SKM-1 (cell line): ENCODE data around the gene IL1RL1.

Experiments used
- DNase-seq: peaks from one replicate; lab custom pipeline; 2025; ENCODE audit not compliant: unreplicated experiment; lab: John Stamatoyannopoulos, UW

Gene IL1RL1

DNA sequence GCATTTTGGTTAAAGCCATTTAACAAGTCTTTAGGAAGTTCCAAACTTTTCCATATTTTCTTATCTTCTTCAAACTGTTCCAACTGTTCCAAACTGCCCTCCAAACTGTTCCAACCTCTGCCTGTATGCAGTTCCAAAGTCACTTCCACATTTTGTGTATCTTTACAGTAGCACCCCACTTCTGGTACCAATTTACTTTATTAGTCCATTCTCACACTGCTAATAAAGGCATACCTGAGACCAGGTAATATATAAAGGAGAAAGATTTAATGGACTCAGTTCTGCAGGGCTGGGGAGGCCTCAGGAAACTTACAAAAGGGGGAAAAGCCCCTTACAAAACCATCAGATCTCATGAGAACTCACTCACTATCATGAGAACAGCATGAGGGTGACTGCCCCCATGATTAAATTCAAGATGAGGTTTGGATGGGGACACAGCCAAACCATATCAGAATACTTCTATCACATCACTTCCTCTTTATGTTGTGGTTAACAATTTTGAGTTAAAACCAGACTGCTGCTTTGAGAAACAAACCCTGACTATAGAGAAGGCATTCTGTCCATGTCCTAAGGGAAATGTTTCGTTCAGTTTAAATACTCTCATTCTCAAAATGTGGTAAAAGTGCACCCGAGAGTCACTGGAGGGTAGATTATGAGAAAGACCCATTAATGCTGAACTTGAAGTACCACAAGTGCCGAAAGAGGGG, 55.2 kb downstream of the IL1RL1 start:
- no peak for DNase-seq

DNA sequence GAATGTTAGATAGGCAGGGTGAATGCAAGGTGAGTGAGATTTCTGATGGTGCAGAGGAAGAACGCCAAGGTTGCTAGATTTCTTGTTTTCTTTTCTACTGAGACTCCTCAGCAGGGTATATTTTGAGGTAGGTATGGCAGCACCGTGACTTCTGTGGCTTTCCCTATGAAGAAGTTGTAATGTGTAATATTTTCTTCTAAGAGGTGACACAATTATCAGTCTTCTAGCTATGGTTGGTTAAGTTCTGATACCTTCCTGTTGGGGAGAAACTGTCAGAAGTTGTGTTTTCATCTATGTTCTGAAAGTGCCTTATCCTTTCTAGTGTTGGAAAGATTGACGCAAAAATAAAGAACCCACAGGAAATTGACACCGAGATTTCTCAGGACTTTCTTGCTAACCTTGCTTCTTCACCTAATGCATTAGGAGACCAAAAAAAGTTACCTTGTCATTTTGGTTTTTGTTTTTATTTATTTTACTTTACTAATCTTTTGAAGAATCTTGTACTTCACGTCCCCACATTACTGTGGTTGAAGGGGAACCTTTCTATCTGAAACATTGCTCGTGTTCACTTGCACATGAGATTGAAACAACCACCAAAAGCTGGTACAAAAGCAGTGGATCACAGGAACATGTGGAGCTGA, 56.1 kb downstream of the IL1RL1 start:
- no peak for DNase-seq

DNA sequence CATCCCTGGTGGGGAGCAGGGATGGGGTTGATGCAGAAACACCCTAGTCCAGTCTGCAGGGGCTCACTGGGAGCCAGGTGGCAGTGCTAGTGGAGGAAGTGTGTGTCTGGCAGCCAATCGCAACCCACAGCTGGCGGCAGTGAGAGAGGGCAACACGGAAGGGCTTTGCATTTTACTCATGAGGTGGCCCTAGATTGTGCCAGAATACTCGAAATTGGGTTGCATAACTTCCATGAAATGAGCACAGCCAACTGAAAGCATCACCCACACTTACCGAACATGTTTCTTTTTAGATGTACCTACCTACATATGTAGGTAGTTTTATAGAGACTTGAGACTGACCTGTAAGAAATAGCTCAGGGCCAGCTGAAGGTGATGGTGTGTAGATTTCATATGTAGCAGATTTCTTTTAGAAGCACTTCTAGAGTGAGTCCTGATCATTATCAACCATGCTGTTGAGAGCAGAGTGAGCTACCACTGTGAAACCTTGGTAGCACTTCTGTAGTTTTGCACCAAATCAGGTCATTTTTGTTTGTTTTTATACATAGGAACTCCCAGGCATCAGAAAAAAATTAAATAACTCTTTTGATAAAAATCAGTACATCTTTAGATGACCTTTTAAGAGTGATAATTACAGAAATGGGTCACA, 57.2 kb downstream of the IL1RL1 start:
- DNase-seq: no peak

DNA sequence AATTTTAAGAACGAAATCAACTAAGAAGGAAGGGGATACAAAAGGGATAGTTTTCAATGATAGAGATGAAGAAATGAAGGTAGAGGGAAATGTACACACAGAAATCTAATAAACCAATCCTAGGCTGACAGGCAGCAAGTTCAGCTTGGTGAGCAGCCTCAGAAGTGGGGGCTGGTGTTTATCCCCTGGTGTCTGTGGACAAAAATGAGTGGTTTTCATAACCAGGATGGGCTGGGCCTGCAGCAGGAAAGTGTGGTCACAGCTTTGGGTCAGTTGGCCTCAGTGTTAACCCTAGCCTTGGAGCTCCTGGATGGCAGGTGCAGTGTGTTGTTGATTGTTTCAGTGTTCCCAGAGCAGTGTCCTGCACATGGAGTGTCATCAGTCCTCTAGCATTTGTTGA, 58.5 kb downstream of the IL1RL1 start:
- DNase-seq: no peak

DNA sequence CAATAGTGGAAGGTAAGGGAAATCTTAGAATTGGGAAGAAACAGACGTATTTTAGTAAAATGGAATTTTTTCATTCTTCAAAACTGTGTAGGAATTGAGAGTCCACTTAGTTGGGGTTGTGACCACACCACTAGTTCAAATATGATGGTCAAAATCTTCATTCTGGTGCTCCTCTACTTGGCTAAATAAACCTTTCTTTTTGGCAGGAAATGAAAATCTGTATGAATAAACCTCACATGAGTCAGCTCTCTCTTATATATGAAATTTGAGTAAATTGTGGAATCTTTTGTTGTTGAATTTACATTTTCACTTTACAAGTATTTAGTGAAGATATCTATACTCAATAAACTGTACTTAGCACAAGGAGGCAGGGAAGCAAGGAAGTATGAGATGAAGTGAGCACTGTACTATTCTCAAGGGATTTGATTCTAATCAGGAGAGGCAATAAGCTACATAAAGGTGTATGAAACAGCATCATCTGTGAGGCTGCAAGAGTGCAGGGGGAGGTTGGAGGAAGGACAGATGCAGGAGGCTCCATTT, 64.8 kb downstream of the IL1RL1 start:
- no peak for DNase-seq

DNA sequence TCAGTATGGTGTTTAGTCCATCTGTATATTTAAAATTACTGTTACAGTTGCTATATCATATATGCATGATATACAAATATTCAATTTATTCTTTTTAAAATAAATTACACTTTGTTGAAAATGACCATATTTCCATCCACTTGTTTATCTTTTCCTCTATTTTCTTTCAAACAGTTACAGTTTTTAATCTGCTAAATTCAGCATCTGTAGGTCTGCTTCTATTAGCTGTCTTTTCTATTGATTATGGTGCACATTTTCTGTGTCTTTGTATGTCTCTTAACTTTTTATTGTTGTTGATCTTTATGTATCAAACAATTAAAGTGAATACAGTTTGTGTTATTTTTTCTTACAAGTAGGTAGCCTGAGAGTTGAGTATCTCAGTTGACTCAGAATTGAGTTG, 72.4 kb downstream of the IL1RL1 start:
- DNase-seq: no peak

DNA sequence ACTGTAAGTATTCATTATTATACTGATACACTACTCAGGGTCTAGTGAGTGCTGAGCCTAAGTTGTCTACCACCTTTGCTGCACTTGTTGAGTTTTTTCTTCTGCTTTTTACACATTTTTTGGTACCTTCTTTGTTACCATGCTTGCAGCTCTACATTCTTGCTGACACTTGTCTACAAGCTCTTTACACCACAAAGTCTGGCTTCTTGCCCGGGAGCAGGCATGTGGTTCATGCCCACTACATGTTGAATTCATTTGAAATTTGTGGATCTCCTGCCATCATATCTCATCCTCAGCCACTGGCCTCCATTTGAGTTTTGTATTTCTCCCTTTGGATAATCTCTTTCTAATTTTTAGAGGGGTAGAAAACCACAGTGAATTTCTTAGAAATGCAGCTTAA, 74.2 kb downstream of the IL1RL1 start:
- DNase-seq: no peak

DNA sequence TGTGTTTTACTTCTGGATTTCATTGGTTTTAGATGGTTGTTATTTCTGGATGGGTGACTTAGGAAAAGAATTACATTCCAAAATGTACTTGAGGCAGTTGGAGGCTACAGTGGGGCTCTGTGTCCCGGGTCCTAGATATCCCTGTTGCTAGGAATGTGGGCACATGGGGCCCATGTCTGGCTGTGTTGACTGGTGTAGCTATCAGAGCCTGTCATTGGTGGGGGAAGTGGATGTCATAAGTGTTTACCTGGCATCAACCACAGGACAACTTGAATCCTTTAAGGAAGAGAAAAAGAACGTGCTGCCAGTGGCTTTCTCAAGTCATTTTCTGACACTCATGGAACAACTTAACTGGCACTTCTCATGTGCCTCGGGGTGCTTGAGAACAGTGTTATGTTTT, 74.6 kb downstream of the IL1RL1 start:
- DNase-seq: no peak

DNA sequence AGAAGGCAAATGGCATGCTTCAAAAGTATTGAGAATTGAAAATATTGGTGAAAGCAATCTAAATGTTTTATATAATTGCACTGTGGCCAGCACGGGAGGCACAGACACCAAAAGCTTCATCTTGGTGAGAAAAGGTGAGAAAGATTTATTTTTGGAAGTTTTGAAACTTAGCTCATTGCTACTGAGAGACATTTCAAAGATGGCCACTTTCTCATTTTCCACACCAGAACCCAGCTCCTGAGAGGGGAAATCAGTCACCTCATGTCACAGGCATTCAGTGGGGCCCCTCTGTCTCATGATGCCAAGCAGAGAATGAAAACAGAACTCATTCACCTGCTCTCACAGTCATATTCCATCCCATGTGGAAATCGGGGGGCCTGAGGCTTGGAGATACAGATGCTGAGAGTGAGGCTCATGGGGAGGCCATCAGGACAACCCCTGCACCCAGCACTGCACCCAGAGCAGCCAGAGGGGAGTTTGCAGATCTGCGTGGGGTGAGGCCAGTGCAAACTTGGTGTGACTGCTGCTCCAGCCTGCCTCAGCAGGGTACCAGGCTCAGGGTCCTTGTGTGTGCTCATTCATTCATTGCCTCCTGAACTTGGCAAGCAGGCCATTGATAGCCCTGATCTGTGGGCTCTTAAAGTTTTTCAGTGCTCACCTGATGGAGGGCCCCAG, 75.6 kb downstream of the IL1RL1 start:
- no peak for DNase-seq

DNA sequence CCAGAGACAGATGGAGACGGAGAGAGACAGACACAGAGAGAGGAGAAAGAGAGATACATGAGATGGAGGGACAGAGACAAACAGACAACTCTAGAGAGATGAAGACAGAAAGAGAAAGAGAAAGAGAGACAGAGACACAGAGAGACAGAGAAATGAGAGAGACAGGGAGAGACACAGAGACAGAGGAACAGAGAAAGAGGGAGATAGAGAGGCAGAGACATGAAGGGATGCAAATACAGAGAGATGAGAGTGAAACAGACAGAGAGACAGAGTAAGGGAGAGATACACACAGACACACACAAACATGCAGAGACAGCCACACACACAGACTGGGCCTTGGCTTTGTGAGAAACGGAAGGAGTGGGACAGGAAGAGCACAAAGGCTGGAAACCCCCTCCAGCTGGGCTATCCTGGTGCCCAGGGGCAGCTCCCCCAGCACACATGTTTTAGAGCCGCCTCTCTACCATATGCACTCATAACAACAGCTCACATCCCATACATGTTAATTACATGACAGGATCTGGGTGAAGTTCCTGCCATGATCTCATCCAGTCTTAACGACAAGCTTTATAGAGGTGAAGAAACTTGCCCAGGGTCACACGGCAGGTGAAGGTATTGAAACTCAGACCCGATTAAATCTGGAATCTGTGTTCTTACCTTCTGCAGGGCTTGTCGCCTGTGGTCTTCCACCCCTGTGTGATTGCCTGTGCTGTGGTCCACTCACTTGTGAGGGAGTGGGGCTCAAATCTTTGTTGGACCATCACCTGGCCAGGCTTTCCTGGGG, 76.6 kb downstream of the IL1RL1 start:
- no peak for DNase-seq

DNA sequence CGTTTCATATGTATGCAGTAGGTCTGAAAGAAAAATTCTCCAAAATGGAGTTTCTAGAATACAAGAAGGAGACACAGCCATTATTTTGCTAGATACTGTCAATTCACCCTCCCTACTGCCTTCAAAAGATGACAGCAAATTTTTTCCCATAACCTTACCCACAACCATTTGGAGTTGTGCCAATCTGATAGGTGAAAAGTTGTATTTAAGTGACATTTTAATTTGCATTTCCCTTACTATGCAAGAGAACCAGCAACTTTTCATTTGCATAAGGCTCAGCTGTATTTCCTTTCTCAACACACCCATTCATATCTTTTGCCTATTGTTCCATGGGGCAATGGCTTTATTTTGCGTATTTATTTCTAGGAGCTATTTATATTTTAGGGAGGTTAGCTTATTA, 80.2 kb downstream of the IL1RL1 start:
- DNase-seq: no peak

DNA sequence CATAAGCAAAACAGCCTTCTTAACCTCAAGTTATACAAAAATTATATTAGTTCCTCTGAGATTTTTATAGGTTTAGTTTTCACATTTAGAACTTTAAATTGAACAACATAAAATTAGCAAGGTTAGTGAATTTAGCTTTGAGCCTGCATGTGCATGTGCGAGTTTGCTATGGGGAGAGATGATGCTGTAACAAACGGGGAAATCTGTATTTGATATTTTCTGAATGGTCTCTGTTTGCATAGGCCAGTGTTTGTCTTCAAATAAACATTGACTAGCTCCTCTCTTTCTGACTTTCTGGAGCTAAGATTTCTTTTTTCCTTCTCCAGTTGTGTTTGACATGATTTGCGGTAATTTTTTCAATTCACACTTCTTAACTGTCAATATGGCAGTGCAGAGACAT, 80.7 kb downstream of the IL1RL1 start:
- no peak for DNase-seq

DNA sequence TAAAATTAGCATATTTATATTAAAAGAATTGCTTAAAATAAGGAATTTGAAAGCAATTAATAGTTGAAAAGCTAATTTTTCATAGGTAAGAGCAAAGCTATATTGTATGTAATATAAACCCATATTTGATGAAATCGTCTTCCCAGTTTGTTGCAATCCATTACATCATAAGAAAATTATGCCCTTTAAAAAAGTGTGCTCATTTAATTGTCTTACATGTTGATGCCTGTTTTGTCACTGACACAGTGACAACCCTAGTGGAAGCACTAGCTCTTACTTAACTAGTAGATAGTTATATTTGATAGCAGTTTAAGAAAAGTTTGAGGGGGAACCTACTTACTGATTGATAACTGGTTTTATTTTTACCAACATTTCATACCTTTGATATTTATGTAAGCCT, 81.6 kb downstream of the IL1RL1 start:
- no peak for DNase-seq

DNA sequence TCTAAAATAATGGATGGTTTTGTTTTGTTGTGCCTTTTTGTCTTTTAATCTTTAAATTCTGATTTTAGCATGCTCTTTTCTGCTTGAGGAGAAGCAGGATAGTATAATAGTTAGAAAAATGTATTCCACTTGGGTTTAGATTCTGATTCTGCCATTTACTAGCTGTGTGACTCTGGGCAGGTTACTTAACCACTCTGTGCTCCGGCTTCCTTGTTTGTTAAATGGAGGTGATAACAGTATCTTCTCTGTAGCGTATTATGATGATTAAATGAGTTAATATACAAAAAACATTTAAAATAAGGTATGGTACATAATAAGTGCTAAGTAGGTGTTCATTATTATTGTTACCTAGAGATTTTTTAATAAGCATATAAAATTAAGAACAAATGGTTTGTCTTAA, 84.6 kb downstream of the IL1RL1 start:
- no peak for DNase-seq

DNA sequence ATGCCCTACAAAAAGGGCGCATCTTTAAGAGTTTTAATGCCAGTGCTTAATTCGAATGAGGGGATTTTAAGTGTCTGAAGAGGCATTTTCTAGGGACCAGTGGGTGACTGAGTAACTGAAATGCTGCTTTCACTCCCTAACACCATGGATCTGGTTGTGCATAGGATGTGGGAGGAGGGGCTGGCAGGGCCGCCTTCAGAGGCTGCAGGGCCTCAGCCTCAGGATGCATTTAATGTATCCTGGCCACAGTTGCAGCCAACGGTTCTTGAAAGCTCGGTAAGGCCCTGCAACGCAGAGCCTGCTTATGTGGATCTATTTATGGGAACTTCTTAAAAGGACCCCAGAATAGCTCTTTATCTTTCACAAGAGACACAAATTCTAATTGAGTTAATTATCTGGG, 85.8 kb downstream of the IL1RL1 start:
- DNase-seq: no peak

DNA sequence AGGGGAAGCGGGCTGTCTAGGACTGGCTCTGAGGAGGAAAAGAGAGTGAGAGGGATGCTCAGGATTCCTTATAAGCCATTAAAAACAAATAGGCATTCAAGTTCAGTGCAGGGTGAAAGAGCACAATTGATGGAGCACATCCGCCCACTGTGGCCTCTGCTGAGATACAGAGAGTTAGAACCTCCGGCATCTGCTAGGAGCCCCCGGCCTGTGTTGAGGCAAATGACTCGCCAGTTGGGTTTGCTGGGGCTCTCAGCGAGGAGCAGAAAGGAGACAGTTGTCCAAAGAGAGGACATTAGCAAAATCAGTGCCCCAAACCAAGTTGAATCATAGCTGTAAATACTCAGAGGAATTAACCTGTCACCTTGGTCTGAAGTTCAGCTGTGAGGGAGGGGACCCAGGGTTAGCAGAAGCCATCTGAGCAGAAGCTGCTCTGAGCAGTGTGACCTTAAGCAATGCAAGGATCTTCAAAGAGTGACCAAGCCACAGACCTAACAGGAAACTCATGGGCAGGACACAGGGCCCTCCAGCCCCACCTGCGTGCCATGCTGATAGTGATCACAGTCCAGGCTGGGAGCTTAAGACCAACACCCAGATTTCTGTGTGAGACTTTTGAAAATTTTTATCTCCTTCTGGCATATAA, 88.3 kb downstream of the IL1RL1 start:
- DNase-seq: no peak

DNA sequence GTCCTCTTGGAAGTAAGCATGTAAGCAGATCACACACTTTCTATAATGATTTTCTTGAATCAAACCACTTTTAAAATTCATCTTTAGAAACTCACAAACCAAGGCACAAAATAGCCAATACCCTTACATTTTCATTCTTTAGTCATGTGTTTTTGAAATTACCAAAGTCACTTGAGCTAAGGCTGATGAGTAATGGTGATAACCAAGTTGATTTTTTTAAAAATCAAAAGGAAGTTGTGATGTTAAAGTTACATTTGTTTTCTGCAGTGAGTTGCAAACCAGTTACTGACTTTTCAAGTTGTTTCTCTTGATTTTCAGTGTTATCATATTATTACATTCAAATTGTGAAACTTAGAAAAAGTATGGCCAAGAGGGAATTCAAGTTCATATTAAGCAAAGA, 90.1 kb downstream of the IL1RL1 start:
- DNase-seq: no peak
